ENCODE measurements around the gene RFLNA.

The RFLNA gene

DNA sequence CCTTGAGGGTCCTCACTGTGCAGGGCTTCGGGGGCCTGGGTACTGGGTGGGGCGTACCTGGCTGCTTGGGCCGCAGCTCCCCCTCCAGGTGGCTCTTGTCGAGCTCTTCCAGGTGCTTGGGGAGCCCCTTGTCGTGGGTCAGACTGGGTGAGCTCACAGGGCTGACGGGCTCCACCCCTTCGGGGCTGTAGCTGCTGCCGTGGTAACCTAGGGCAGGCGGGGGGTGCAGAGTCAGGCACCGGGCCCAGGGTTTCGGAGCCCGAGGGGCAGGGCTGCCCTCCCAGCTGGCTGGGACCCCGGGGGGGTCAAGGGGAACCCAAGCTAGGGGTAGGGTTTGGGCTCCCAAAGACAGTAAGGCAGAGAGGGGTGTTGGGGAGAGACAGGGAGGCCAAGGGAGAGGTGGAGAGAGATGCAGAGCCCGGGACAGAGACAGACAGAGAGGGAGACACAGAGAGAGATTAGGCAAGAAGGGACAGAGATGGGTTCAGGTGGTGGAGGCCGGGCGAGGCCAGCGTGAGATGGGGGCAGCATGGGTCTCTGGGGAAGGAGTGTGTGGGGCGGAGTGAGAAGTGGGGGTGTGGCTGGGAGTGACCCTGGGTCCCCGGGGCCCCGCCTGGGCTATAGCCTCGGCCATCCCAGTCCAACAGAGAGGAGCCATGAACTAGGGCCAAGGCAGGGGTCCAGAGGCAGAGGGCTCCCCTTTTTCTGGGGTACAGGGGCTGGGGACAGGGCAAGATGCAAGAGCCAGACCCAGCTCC lies 40.7 kb downstream of the RFLNA start:
- no peak for DNase-seq (ENCODE audit: low read depth in 3 of 3, low spot score in 1 of 3)

DNA sequence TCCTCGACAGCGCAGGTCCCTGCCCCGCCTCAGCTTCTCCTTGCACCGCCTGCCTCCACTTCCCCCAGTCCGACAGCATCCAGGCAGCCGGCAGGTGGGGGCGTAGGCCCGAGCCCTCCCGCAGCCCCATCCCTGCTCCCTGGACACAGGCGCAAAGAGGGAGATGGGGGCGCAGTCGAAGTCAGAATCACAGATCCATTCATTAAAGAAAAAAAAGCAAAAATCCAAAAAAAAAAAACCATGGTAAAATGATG lies 41.2 kb downstream of the RFLNA start:
- no peak for DNase-seq (ENCODE audit: low read depth in 3 of 3, low spot score in 1 of 3)

DNA sequence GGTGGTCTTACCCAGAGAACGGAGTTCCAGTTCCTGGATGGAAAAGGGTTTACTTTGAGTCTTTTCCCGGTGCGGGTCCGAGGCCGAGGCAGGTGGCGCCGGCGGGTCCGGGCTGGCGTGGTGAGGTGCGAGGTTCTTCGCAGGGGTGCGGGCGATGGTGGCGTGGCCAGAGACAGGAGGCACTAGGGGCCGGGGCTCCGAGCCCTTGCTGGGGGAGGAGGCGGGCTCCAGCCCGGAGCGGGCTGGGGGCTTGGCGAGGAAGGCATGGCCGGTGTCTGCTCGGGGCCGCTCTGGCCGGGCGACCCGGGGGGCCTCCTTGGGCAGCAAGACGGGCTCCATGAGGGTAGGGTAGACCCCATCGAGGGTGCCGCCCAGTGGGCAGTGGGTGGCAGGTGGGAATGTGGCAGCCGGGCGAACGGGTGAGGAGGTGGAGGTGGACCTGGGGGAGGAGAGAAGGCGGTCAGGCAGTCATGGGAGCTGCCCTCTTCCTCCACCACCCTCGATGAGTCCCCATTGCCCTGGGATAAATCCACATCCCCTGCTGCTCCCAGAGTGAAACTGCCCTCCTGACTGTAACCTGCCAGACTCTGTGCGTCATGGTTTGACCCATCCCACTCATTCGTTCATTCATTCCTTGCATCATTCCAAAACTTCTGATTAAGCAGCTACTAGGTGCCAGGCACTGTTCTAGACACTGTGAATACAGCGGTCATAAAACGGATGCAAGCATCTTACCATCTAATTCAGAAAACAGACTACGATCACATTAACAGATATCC lies 42.0 kb downstream of the RFLNA start:
- no peak for DNase-seq (ENCODE audit: low read depth in 3 of 3, low spot score in 1 of 3)

GRCh38 chr12:124337622-124338021 lies 42.7 kb downstream of the RFLNA start:
- DNase-seq (ENCODE audit: low read depth in 3 of 3, low spot score in 1 of 3) = no peak

DNA sequence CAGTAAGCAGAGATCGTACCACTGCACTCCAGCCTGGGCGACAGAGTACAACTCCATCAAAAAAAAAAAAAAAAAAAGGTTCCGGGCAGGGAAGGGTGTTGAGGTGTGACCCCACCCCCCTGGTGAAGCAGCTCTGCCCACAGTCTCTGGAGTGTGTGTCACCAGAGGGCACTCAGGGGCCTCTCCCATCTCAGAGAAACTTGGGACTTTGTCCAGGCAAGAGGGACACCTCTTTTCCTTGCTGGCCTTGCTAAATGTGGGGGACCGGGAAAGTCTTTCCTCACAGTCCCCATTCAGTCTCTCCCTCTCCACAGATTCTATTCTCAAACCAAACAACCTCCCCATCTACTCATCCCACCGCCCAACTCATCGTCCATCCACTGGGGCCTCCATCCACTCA lies 43.6 kb downstream of the RFLNA start:
- no peak for DNase-seq (ENCODE audit: low read depth in 3 of 3, low spot score in 1 of 3)

DNA sequence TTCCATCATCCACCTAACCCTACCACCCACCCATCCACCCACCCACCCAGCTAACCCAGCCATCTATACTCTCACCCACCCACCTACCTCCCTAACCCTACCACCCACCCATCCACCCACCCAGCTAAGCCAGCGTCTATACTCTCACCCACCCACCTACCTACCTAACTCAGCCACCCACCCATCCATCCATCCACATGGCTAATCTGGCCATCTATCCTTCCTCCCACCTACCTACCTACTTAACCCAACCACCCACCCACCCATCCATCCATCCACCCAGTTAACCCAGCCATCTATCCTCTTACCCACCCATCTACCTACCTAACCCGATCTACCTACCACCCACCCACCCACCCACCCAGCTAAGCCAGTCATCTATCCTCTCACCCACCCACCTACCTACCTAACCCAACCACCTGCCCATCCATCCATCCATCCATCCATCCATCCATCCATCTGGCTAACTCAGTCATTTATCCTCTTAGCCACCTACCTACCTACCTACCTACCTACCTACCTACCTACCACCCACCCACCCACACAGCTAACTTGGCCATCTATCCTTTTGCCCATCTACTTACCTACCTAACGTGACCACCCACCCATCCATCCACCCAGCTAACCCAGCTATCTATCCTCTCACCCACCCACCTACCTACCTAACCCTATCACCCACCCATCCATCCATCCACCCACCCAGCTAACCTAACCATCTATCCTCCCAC lies 44.1 kb downstream of the RFLNA start:
- no peak for DNase-seq (ENCODE audit: low read depth in 3 of 3, low spot score in 1 of 3)

GRCh38 chr12:124340080-124340900 lies 45.4 kb downstream of the RFLNA start:
- no peak for DNase-seq (ENCODE audit: low read depth in 3 of 3, low spot score in 1 of 3)

DNA sequence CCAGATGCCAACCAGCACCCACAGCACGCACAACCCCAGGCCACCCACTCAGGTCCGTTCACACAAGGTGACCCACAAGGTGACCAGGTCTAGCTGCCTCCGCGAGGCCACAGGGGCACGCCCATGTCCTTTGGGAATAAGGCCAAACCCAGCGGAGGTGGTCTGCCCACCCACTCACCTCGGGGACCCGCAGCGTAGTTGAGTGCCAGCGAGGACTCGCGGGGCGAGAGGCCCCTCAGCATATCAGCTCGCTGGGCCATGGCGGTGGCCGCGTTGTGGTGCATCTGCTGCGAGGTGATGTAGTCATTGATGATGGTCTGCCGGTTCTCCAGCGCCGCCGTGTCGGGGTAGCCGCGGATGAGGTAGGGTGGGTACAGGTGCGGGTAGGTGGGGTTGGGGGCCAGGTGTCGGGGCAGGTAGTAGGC lies 46.8 kb downstream of the RFLNA start:
- DNase-seq (ENCODE audit: low read depth in 3 of 3, low spot score in 1 of 3) = no peak

GRCh38 chr12:124344022-124344421 lies 49.1 kb downstream of the RFLNA start:
- DNase-seq (ENCODE audit: low read depth in 3 of 3, low spot score in 1 of 3) = no peak

DNA sequence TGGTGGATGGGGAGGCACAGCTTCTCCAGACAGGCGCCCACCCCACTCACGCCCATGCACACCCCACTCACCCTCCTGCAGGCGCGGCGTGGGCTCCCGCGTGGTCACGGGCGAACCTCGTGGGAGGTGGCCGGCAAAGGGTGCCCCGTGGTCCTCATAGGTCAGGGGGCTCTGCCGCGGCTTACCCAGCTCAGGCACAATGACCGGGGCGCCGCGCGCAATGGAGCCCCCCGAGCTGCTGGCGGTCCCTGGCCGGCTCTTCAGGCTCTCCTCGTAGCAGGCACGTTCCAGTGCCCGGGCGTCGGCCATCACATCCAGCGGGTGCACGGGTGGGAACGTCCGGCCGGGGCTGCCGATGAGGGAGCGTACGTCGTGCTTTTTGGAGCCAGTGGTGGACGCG lies 49.6 kb downstream of the RFLNA start:
- DNase-seq (ENCODE audit: low read depth in 3 of 3, low spot score in 1 of 3) = no peak

DNA sequence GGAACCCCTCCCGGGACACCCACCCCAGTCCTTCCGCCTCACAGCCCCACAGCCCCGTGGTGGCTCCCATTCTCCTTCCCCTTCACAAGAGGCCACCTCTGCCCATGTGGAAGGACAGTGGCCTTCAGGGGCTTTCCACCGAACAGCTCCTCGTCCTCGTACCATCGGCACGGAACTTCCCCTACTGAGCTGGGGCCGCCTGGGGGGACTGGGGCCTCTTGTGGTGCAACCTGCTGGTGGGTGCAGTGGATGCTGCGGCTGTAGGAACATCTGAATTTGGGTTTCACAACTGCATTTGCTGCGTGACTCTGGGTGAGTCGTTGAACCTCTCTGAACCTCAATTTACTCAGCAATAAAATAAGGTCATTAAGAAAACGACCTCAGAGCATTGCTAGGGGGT lies 50.9 kb downstream of the RFLNA start:
- DNase-seq (ENCODE audit: low read depth in 3 of 3, low spot score in 1 of 3) = no peak

DNA sequence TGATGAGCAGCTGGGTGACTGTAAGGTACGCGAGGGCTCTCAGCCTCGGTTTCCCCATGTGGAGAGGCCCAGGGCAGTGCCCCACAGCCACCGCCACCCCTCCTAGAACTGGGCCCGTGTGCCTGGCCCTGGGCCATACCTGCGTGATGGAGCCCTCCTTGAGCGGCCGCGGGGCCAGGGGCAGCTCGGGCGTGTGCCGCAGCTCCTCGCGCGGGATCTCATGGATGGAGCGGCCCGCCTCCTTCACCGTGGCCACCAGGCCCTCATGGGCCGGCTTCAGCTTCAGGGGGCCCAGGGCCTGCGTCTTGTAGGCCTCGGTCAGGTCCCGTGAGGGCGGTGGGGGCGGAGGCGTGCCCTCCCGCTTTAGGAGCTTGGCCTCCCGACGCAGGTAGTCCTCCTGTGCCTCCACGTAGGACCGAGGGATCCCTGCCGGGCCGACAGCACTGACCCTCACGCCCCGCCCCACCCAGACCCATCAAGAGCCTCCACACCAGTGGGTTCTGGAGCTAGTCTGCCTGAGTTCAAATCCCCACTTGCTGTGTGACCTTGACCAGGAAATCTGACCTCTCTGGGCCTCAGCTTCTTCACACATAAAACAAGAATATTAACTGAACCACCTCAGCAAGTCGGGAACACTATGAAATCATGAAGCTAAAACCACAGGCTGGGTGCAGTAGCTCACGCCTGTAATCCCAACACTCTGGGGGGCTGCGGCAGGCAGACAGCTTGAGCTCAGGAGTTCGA lies 51.7 kb downstream of the RFLNA start:
- DNase-seq (ENCODE audit: low read depth in 3 of 3, low spot score in 1 of 3) = no peak

- no peak for DNase-seq (ENCODE audit: low read depth in 3 of 3, low spot score in 1 of 3)
Measured at GRCh38 chr12:124347335-124347734, 52.4 kb downstream of the RFLNA start.

DNA sequence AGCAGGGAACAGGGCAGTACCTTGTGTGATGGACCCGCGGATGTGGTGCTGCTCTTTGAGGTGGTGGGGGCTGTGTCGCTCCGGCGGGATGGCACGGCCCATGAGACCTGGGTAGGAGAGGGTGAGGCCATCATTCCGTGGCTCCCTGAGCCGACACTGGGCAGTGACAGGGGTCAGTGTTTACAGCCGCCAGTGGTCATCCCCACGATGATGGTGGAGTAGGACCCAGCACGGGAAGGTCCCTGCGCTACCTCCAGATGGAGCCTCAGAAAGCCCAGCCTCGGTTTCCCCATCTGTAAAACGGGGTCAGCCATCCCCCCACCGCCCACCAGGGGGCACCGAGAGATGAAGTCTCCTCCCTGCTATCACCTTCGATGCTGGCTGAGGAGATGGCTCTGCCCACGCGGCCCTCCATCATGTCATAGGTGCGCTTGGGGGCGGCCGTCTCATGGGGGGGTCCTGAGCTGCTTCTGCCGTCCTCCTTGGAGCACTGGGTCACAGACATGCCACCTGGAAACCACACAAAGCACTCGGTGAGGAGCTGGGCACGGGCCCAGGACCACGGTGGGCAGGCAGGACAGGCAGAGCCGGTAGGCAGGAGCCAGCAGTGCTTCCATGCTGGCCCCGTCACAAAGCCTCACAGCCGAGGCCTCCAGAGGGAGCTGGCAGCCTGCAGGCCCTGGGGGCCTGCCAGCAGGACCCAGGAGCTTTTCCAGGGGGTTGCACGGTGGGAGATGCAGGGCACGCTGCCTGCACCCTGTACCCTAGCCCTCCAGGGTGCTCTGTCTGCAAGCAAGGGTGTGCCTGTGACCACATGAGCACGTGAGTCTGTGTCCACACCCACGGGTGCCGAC lies 53.1 kb downstream of the RFLNA start:
- DNase-seq (ENCODE audit: low read depth in 3 of 3, low spot score in 1 of 3) = peak in 1 of 3 donors; percentile 25

DNA sequence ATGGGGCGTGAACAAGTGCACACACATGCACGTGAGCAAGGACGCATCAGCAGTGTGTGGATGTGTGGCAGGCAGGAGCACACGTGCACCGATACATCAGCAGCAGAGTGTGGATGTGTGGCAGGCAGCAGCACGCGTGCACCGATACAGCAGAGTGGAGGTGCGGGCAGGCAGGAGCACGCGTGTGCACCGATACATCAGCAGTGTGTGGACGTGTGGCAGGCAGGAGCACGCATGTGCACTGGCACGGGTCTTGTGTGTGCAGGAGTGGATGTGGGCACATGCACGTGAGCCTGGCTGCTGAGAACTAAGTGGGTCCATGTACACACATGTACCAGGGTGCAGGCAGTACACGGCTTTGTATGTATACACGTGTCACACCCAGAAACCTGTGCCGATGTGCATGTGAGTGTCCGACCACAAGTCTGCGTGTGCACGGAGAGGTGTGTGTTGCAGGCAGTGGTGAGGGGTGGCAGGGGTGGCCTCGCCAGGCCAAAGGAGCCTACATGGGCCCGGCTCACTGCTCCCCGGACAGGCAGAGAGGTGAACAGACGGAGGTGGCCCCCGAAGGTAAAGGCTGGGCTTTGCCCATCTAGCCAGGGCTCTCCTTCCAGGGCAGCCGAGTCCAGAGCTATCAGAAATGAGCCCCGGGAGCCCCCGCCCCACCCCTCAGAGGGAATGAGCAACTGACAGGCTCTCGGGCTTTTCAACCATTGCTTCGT lies 53.9 kb downstream of the RFLNA start:
- no peak for DNase-seq (ENCODE audit: low read depth in 3 of 3, low spot score in 1 of 3)

DNA sequence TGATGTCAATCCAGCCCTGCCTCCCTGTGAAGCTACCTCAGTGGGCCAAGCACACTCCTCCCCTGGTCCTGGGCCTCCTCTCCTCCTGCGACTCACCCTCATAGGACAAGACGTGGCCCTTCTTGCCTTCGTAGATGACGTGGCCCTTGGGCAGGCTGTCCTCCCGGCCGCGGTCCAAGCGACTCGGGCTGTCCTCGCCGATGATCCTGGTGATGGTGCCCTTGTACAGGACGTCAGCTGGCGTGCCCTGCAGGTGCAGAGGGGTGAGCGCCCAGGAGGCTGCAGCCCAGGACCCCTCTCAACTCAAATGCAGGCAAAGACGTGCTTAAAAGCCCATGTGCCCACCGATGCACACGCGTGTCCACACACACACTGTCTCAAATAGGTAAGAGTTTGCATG lies 55.6 kb downstream of the RFLNA start:
- no peak for DNase-seq (ENCODE audit: low read depth in 3 of 3, low spot score in 1 of 3)

GRCh38 chr12:124351422-124351821 lies 56.5 kb downstream of the RFLNA start:
- DNase-seq (ENCODE audit: low read depth in 3 of 3, low spot score in 1 of 3) = no peak

- DNase-seq (ENCODE audit: low read depth in 3 of 3, low spot score in 1 of 3) = no peak
Measured at GRCh38 chr12:124352257-124352656, 57.4 kb downstream of the RFLNA start.

- no peak for DNase-seq (ENCODE audit: low read depth in 3 of 3, low spot score in 1 of 3)
Measured at GRCh38 chr12:124352839-124353238, 57.9 kb downstream of the RFLNA start.

Measured in stimulated activated CD4-positive, alpha-beta T cell treated with anti-CD3 and anti-CD28 coated beads, TNF-alpha, amount 100 ng/mL, for 1 hour (primary cell).